Suprapubic skin (tissue), 4 donors: Measurements from ENCODE around the gene ANKRD28. TPM values are rescaled to one million over a fixed set of nuclear protein-coding genes. Genes with fewer than 3 reads are reported as not detected.
"Not testable (repeated sequence)": the region's sequence is repeated elsewhere in the genome, so short reads cannot be mapped to it uniquely, and the experiment has no call there.

ENCODE experiments used
- DNase-seq, 2 donors: peaks; one replicate each; pipeline ENCODE4 v3.0.0-alpha.2; 2019; ENCODE audit warnings: low spot score in 2 of 2
- H3K27ac ChIP-seq: fragments of 200-600 bp; sonication (generic); one replicate; pipeline ENCODE4 v1.5.1; 2019
- H3K27me3 ChIP-seq: fragments of 200-600 bp; sonication (generic); one replicate; pipeline ENCODE4 v1.5.1; 2019
- H3K36me3 ChIP-seq: fragments of 200-600 bp; sonication (generic); one replicate; pipeline ENCODE4 v1.5.1; 2019
- H3K4me1 ChIP-seq: fragments of 200-600 bp; sonication (generic); one replicate; pipeline ENCODE4 v1.5.1; 2019
- H3K4me3 ChIP-seq: fragments of 200-600 bp; sonication (generic); one replicate; pipeline ENCODE4 v1.5.1; 2019; ENCODE audit warnings: mild to moderate bottlenecking
- H3K9me3 ChIP-seq: fragments of 200-600 bp; sonication (generic); one replicate; pipeline ENCODE4 v1.5.1; 2019
- CTCF ChIP-seq, 2 donors: fragments of 200-600 bp in 1 of 2; fragments of 450-650 bp in 1 of 2; sonication (generic) in 1 of 2; IDR thresholded peaks; one replicate each; pipeline ENCODE4 v1.5.1; 2016 to 2019; ENCODE audit warnings: antibody characterized with exemption in 2 of 2, mild to moderate bottlenecking in 1 of 2, moderate library complexity in 1 of 2
- EP300 ChIP-seq: sonication (generic); formaldehyde crosslinking; IDR thresholded peaks from one replicate; pipeline ENCODE4 v1.6.1; 2017; ENCODE audit warnings: antibody characterized with exemption
- POLR2A ChIP-seq, 2 donors: fragments of 450-650 bp; IDR thresholded peaks; one replicate each; pipeline ENCODE4 v1.6.1; 2017; ENCODE audit warnings: antibody characterized with exemption in 2 of 2, mild to moderate bottlenecking in 2 of 2, moderate library complexity in 2 of 2
- POLR2AphosphoS5 ChIP-seq, 3 donors: sonication (generic); formaldehyde crosslinking; IDR thresholded peaks; one replicate each; pipeline ENCODE4 v1.6.1; 2017; ENCODE audit warnings: antibody characterized with exemption in 3 of 3
- WGBS: methylation state at CpG from one replicate; pipeline ENCODE4 v1.1.5; 2018; 5-methylcytosine and 5-hydroxymethylcytosine counted together
- total RNA-seq, 4 donors: library from RNA; depleted of rRNA; stranded (reverse); fragments of >200 nt; gene quantifications; one replicate each; pipeline ENCODE4 v1.1.0, GENCODE V29; 2016

ANKRD28 gene
- total RNA-seq, 4 donors from 2014 or later, result 24.4 to 62.3 (median 48.3) TPM

DNA sequence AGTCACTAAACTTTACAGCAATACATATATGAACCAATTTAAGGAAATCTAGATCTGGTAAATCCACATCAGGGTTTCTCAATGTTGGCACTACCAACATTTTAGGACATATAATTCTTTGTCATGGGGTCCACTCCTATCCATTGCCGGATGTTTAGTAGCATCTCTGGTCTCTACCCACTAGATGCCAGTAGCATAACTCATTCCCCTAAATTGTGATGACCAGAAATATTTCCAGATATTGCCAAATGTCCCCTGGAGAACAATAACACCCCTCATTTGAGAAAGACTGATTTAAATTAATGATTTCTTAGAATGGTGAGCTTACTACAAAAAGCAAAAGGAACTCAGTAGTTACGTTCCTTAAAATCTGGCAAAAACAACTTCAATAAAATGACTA is 23.1 kb upstream of the ANKRD28 start:
- H3K9me3 ChIP-seq, result no peaks in the 10 kb centered on the region
- H3K27ac ChIP-seq, result no peak overlapping the region
- no peak for DNase-seq
- H3K27me3 ChIP-seq, result no peaks in the 10 kb centered on the region
- TF ChIP-seq CTCF (IDR thresholded peaks at IDR 0.05) (no peak), POLR2AphosphoS5 (IDR thresholded peaks at IDR 0.05) (no peak), POLR2A (IDR thresholded peaks at IDR 0.05) (no peak), EP300 (no peak)
- 68% methylated on average over 2 of the region's 2 CpGs for WGBS
- peaks cover 11% of the 10 kb centered on the region for H3K4me1 ChIP-seq
- no peaks in the 10 kb centered on the region for H3K36me3 ChIP-seq
- no peak overlapping the region for H3K4me3 ChIP-seq

DNA sequence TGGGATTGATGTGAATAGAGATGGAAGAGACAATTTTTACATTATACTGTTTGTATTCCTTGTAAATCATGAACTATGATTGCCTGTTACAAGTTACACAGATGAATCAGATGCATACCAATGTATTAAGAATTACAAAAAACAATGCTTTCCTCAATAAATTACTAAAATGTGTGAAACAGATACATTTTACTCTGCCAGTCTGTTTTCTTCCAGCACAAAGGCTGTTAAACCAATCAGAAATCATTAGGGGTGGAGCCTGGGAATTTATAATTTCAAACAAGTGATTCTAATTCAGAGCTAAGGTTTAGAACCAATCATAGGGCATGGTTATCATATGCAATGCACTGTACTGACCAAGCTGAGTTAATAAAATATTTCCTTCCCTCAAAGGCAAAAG is 21.8 kb upstream of the ANKRD28 start:
- TF ChIP-seq POLR2AphosphoS5 (IDR thresholded peaks at IDR 0.05) (no peak), EP300 (no peak), POLR2A (IDR thresholded peaks at IDR 0.05) (no peak), CTCF (IDR thresholded peaks at IDR 0.05) (no peak)
- H3K9me3 ChIP-seq, result no peaks in the 10 kb centered on the region
- H3K36me3 ChIP-seq, result no peaks in the 10 kb centered on the region
- H3K4me1 ChIP-seq, result peaks cover 11% of the 10 kb centered on the region
- no peaks in the 10 kb centered on the region for H3K27me3 ChIP-seq
- DNase-seq, result no peak
- no peak overlapping the region for H3K27ac ChIP-seq
- no peak overlapping the region for H3K4me3 ChIP-seq

DNA sequence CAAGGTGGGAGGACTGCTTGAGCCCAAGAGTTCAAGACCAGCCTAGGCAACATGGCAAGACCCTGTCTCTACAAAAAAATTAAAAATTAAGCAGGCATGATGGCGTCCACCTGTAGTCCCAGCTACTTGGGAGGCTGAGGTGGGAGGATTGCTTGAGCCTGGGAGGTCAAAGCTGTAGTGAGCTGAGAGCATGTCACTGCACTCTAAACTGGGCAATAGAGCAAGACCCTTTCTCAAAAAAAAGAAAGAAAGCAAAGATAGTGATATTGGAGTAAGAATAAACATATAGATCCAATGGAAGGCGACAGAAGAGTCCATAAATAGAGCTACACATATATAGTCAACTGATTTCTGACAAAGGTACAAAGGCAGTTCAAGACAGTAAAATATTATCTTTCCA is 21.3 kb upstream of the ANKRD28 start:
- H3K27me3 ChIP-seq, result no peaks in the 10 kb centered on the region
- H3K9me3 ChIP-seq, result no peaks in the 10 kb centered on the region
- TF ChIP-seq POLR2AphosphoS5 (IDR thresholded peaks at IDR 0.05) (no peak), POLR2A (IDR thresholded peaks at IDR 0.05) (no peak), CTCF (IDR thresholded peaks at IDR 0.05) (no peak), EP300 (no peak)
- 93% methylated on average over 2 of the region's 2 CpGs for WGBS
- H3K36me3 ChIP-seq, result no peaks in the 10 kb centered on the region
- H3K4me1 ChIP-seq, result peaks cover 11% of the 10 kb centered on the region
- no peak overlapping the region for H3K4me3 ChIP-seq
- no peak overlapping the region for H3K27ac ChIP-seq
- no peak for DNase-seq

GRCh38 chr3:15815696-15816095 is 17.9 kb upstream of the ANKRD28 start:
- H3K27me3 ChIP-seq, result no peaks in the 10 kb centered on the region
- WGBS, result 25% methylated on average over 4 of the region's 4 CpGs
- no peak overlapping the region for H3K4me3 ChIP-seq
- no peak for DNase-seq
- H3K36me3 ChIP-seq, result no peaks in the 10 kb centered on the region
- TF ChIP-seq CTCF (IDR thresholded peaks at IDR 0.05) (peak in 1 of 2 donors; percentile 7), POLR2A (IDR thresholded peaks at IDR 0.05) (no peak), EP300 (no peak)
- no peaks in the 10 kb centered on the region for H3K9me3 ChIP-seq
- H3K4me1 ChIP-seq, result peaks cover 7% of the 10 kb centered on the region
- no peak overlapping the region for H3K27ac ChIP-seq

DNA sequence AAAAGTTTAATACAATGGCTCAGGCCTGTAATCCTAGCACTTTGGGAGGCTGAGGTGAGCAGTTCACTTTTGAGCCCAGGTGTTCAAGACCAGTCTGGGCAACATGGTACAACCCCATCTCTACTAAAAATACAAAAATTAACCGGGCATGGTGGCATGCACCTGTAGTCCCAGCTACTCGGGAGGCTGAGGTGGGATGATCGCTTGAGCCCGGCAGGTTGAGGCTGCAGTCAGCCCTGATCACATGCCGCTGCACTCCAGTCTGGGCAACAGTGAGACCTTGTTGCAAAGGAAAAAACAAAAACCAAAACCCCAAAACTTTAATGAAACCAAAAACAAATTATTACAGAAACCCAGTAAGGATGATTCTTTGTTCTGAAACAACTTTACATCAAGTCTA is 15.3 kb upstream of the ANKRD28 start:
- 93% methylated on average over 5 of the region's 5 CpGs for WGBS
- not testable (repeated sequence) for H3K4me3 ChIP-seq

GRCh38 chr3:15812183-15812582 is 14.4 kb upstream of the ANKRD28 start:
- H3K36me3 ChIP-seq, result no peaks in the 10 kb centered on the region
- H3K27ac ChIP-seq, result no peak overlapping the region
- WGBS, result 75% methylated on average over 1 of the region's 1 CpG
- no peaks in the 10 kb centered on the region for H3K9me3 ChIP-seq
- no peaks in the 10 kb centered on the region for H3K27me3 ChIP-seq
- H3K4me1 ChIP-seq, result peaks cover 7% of the 10 kb centered on the region
- no peak for DNase-seq
- TF ChIP-seq POLR2A (IDR thresholded peaks at IDR 0.05) (no peak), EP300 (no peak), CTCF (IDR thresholded peaks at IDR 0.05) (peak; percentile 27 to 33), POLR2AphosphoS5 (IDR thresholded peaks at IDR 0.05) (no peak)
- H3K4me3 ChIP-seq, result no peak overlapping the region

More for the DNA sequence above, 15.3 kb upstream of the ANKRD28 start:
- not testable (repeated sequence) for H3K27ac ChIP-seq, H3K27me3 ChIP-seq, DNase-seq, H3K36me3 ChIP-seq, H3K9me3 ChIP-seq, H3K4me1 ChIP-seq
